DOHH2 (cell line): ENCODE data around the gene MRTO4.

Experiments
- H3F3A ChIP-seq: fragments of 200-600 bp; sonication (generic), shearing (Covaris generic); 2 replicates; pipeline ENCODE4 v1.6.0; 2016; ENCODE audit warnings: antibody characterized with exemption, mild to moderate bottlenecking; ENCODE audit not compliant: control insufficient read depth, insufficient read depth
- H3K27ac ChIP-seq: fragments of 200-600 bp; sonication (generic); 2 replicates; pipeline ENCODE4 v1.5.1; 2014; ENCODE audit warnings: low read depth, mild to moderate bottlenecking, low read length, moderate library complexity
- H3K27me3 ChIP-seq: fragments of 200-600 bp; sonication (generic); 2 replicates; pipeline ENCODE4 v1.6.1; 2014; ENCODE audit warnings: mild to moderate bottlenecking, low read length, mixed read lengths; ENCODE audit not compliant: control insufficient read depth
- H3K36me3 ChIP-seq: fragments of 200-600 bp; sonication (generic); 2 replicates; pipeline ENCODE4 v1.6.1; 2014; ENCODE audit warnings: mild to moderate bottlenecking, low read length, moderate library complexity, mixed read lengths; ENCODE audit not compliant: control insufficient read depth
- H3K4me1 ChIP-seq: fragments of 200-600 bp; sonication (generic); 2 replicates; pipeline ENCODE4 v1.6.1; 2014; ENCODE audit warnings: mild to moderate bottlenecking, low read length, mixed read lengths; ENCODE audit not compliant: control insufficient read depth
- H3K4me2 ChIP-seq: fragments of 200-600 bp; sonication (generic); 2 replicates; pipeline ENCODE4 v1.6.0; 2014; ENCODE audit warnings: mild to moderate bottlenecking, low read length, moderate library complexity
- H3K4me3 ChIP-seq: fragments of 200-600 bp; sonication (generic); 2 replicates; pipeline ENCODE4 v1.5.1; 2014; ENCODE audit warnings: mild to moderate bottlenecking, low read length, mixed read lengths
- H3K79me2 ChIP-seq: fragments of 200-600 bp; sonication (generic); 2 replicates; pipeline ENCODE4 v1.6.1; 2014; ENCODE audit warnings: mild to moderate bottlenecking, low read length, mixed read lengths; ENCODE audit not compliant: control insufficient read depth
- H3K9me2 ChIP-seq: fragments of 200-600 bp; sonication (generic); replicated peaks from 2 replicates; pipeline ENCODE4 v1.6.1; 2014; ENCODE audit warnings: mild to moderate bottlenecking, low read length, mixed read lengths; ENCODE audit not compliant: control insufficient read depth
- H3K9me3 ChIP-seq: fragments of 200-600 bp; sonication (generic); 2 replicates; pipeline ENCODE4 v1.6.1; 2014; ENCODE audit warnings: antibody characterized with exemption, low read length, mixed read lengths; ENCODE audit not compliant: control insufficient read depth, insufficient read depth
- H4K20me1 ChIP-seq: fragments of 200-600 bp; sonication (generic); 2 replicates; pipeline ENCODE4 v1.6.0; 2014; ENCODE audit warnings: low read depth, mild to moderate bottlenecking, antibody characterized with exemption, low read length, moderate library complexity; ENCODE audit not compliant: control insufficient read depth, insufficient read depth
- EZH2phosphoT487 ChIP-seq: fragments of 200-600 bp; sonication (generic); IDR thresholded peaks from 2 replicates; pipeline ENCODE4 v1.6.1; 2017; ENCODE audit warnings: borderline replicate concordance, mild to moderate bottlenecking, antibody characterized with exemption, low read length, moderate library complexity, mixed read lengths
- TF ChIP-seq, protein P1 (sequence below): fragments of 200-600 bp; sonication (generic); IDR thresholded peaks from one replicate; pipeline ENCODE4 v1.5.1; 2014; ENCODE audit warnings: antibody characterized with exemption, mild to moderate bottlenecking, low read depth, low read length; ENCODE audit not compliant: poor library complexity, severe bottlenecking

The MRTO4 gene

DNA sequence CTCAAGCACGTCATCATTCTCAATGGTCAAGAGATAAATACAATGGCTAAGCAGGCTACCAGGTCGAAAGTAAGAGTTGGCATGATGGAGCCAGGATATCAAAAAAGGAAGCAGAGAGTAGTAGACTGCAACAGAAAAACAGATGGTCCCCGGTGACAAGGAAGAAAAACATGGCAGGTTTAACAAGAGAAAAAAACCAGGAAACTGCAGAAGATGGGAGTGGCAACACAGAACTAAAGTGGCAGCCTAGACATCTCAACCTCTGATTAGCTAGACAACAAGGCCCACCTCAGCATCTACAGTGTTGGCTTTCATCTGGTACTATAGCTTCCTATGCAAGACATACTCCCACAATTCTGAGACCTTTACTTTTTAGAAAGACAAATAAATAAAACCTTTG is 44.7 kb upstream of the MRTO4 start:
- TF ChIP-seq, protein P1, sequence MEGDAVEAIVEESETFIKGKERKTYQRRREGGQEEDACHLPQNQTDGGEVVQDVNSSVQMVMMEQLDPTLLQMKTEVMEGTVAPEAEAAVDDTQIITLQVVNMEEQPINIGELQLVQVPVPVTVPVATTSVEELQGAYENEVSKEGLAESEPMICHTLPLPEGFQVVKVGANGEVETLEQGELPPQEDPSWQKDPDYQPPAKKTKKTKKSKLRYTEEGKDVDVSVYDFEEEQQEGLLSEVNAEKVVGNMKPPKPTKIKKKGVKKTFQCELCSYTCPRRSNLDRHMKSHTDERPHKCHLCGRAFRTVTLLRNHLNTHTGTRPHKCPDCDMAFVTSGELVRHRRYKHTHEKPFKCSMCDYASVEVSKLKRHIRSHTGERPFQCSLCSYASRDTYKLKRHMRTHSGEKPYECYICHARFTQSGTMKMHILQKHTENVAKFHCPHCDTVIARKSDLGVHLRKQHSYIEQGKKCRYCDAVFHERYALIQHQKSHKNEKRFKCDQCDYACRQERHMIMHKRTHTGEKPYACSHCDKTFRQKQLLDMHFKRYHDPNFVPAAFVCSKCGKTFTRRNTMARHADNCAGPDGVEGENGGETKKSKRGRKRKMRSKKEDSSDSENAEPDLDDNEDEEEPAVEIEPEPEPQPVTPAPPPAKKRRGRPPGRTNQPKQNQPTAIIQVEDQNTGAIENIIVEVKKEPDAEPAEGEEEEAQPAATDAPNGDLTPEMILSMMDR, result no peak
- TF ChIP-seq EZH2phosphoT487, result no peak
- H3K9me3 ChIP-seq, result no peaks in the 10 kb centered on the region
- H3F3A ChIP-seq, result no peaks in the 10 kb centered on the region
- H3K36me3 ChIP-seq, result peaks cover 23% of the 10 kb centered on the region
- peaks cover 20% of the 10 kb centered on the region for H4K20me1 ChIP-seq
- no peaks in the 10 kb centered on the region for H3K9me2 ChIP-seq
- H3K4me3 ChIP-seq, result no peak overlapping the region
- no peaks in the 10 kb centered on the region for H3K27me3 ChIP-seq
- H3K4me1 ChIP-seq, result peaks cover 31% of the 10 kb centered on the region
- H3K27ac ChIP-seq, result no peak overlapping the region
- H3K79me2 ChIP-seq, result peaks cover 98% of the 10 kb centered on the region
- H3K4me2 ChIP-seq, result no peak overlapping the region

GRCh38 chr1:19208710-19209438 is 42.7 kb upstream of the MRTO4 start:
- Histone ChIP-seq H3F3A (0 out of 2 replicates have a peak, but pooled peaks cover 4% of the 10 kb centered on the region), H3K4me3 (peak overlapping the region; percentile 94), H3K4me2 (peak overlapping the region; percentile 74), H3K9me2 (no peaks in the 10 kb centered on the region), H3K27me3 (no peaks in the 10 kb centered on the region), H3K79me2 (peaks cover 98% of the 10 kb centered on the region), H4K20me1 (peaks cover 20% of the 10 kb centered on the region; the same call in 1 of the 2 replicates), H3K27ac (peak overlapping the region; percentile 69), H3K4me1 (peaks cover 45% of the 10 kb centered on the region), H3K9me3 (no peaks in the 10 kb centered on the region), H3K36me3 (peaks cover 40% of the 10 kb centered on the region)
- TF ChIP-seq, protein P1, result no peak
- no peak for TF ChIP-seq EZH2phosphoT487

GRCh38 chr1:19209439-19209989 is 42.1 kb upstream of the MRTO4 start:
- Histone ChIP-seq H3F3A (peaks cover 4% of the 10 kb centered on the region; the same call in 1 of the 2 replicates), H3K27me3 (no peaks in the 10 kb centered on the region), H3K36me3 (peaks cover 46% of the 10 kb centered on the region), H3K4me3 (peak overlapping the region; percentile 94), H3K9me3 (no peaks in the 10 kb centered on the region), H3K4me1 (peaks cover 45% of the 10 kb centered on the region), H3K79me2 (peaks cover 98% of the 10 kb centered on the region), H3K9me2 (no peaks in the 10 kb centered on the region), H3K4me2 (peak overlapping the region; percentile 74), H3K27ac (peak overlapping the region; percentile 69), H4K20me1 (peaks cover 20% of the 10 kb centered on the region; the same call in 1 of the 2 replicates)
- no peak for TF ChIP-seq EZH2phosphoT487
- TF ChIP-seq, protein P1, result no peak
